ENCODE results near the gene HTR5A. TPM values are rescaled to one million over a fixed set of nuclear protein-coding genes. Genes with fewer than 3 reads are reported as not detected.

HTR5A gene
- total RNA-seq, 4 donors from 2014 or later = not detected

DNA sequence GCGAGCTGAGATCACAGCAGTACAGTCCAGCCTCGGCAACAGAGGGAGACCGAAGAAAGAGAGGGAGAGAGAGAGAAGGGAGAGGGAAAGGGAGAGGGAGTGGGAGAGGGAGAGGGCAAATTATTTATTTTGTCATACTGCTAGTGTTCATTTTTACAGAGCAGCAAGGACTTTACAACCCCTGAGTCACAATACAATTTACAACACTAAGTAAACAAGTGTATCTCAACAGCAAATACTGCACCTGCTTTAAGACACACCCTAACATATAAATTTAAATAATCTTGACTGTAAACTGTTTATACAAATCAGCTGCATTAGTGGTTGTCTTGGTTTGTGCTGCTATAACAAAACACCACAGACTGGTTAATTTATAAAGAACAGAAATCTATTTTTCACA, 27.2 kb downstream of the HTR5A start:
- H3K4me3 ChIP-seq = no peak overlapping the region
- H3K9me3 ChIP-seq = no peaks in the 10 kb centered on the region
- no peak for DNase-seq
- intact Hi-C loops (cut with DNase I; ENCODE audit: low total_unique reads) = no loop called here
- no peaks in the 10 kb centered on the region for H3K36me3 ChIP-seq
- H3K27me3 ChIP-seq = peaks cover 0 to 3% of the 10 kb centered on the region in 2 donors
- H3K4me1 ChIP-seq = no peaks in the 10 kb centered on the region
- no peak for TF ChIP-seq POLR2A (IDR thresholded peaks at IDR 0.05)
- no peak for TF ChIP-seq CTCF (IDR thresholded peaks at IDR 0.05)
- H3K27ac ChIP-seq = no peak overlapping the region

DNA sequence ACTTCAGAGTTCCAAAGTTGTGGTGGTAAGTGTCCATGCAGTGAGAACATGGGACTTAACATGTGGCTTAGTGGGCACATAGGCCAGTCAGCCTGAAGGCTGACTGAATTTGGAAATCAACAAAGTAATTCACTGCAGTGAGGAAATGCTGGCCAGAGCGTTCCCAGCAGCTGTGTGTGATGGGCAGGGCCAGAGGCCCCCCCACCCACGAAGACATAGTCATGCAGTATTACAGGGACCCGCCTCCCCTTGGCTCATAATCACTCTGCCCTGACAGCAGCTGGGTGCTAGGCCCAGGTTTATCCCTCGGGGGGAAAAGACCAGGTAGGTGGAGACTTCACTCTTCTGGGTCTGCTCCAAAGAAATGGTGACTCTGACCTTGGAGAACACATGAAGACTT, 33.7 kb downstream of the HTR5A start:
- Histone ChIP-seq H3K4me1 (no peaks in the 10 kb centered on the region), H3K27me3 (no peaks in the 10 kb centered on the region), H3K36me3 (no peaks in the 10 kb centered on the region), H3K4me3 (no peak overlapping the region), H3K9me3 (no peaks in the 10 kb centered on the region), H3K27ac (no peak overlapping the region)
- intact Hi-C loops (cut with DNase I; ENCODE audit: low total_unique reads) = no loop called here
- TF ChIP-seq POLR2A (IDR thresholded peaks at IDR 0.05) (no peak), CTCF (IDR thresholded peaks at IDR 0.05) (no peak)
- no peak for DNase-seq

DNA sequence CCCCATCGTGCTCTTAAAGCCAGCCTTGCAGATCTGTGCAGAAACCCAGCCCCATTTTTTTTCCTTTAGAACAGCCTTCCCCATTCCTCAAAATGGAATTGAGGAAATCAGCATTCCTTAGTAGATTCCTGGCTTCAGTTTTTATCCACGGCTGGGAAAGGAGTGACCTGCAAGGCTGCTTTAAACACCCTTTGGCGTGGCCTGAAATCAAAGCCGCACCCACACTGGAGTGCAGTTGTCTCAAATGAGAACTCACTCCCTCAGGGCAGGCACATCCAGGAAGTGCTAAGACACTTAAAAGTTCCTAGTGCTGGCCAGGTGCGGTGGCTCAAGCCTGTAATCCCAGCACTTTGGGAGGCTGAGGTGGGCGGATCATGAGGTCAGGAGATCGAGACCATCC, 34.8 kb downstream of the HTR5A start:
- H3K36me3 ChIP-seq = no peaks in the 10 kb centered on the region
- intact Hi-C loops (cut with DNase I; ENCODE audit: low total_unique reads) = no loop called here
- no peak for DNase-seq
- TF ChIP-seq POLR2A (IDR thresholded peaks at IDR 0.05) = no peak
- TF ChIP-seq CTCF (IDR thresholded peaks at IDR 0.05) = no peak
- no peak overlapping the region for H3K27ac ChIP-seq
- no peaks in the 10 kb centered on the region for H3K4me1 ChIP-seq
- H3K9me3 ChIP-seq = no peaks in the 10 kb centered on the region
- H3K27me3 ChIP-seq = no peaks in the 10 kb centered on the region
- H3K4me3 ChIP-seq = no peak overlapping the region

- no peaks in the 10 kb centered on the region for H3K27me3 ChIP-seq
- no peaks in the 10 kb centered on the region for H3K4me1 ChIP-seq
- no peaks in the 10 kb centered on the region for H3K9me3 ChIP-seq
- TF ChIP-seq POLR2A (IDR thresholded peaks at IDR 0.05) = no peak
- TF ChIP-seq CTCF (IDR thresholded peaks at IDR 0.05) = no peak
- intact Hi-C loops (cut with DNase I; ENCODE audit: low total_unique reads) = no loop called here
- no peak overlapping the region for H3K27ac ChIP-seq
- no peak for DNase-seq
- H3K36me3 ChIP-seq = no peaks in the 10 kb centered on the region
- no peak overlapping the region for H3K4me3 ChIP-seq
These were observed 36.2 kb downstream of the HTR5A start for GRCh38 chr7:155106356-155106755.

- DNase-seq = no peak
- intact Hi-C loops (cut with DNase I; ENCODE audit: low total_unique reads) = no loop called here
- Histone ChIP-seq H3K36me3 (no peaks in the 10 kb centered on the region), H3K4me1 (no peaks in the 10 kb centered on the region), H3K9me3 (no peaks in the 10 kb centered on the region), H3K4me3 (no peak overlapping the region), H3K27me3 (no peaks in the 10 kb centered on the region), H3K27ac (no peak overlapping the region)
- TF ChIP-seq POLR2A (IDR thresholded peaks at IDR 0.05) (no peak), CTCF (IDR thresholded peaks at IDR 0.05) (no peak)
These were observed 37.0 kb downstream of the HTR5A start for GRCh38 chr7:155107126-155107525.

Measured in uterus (tissue), 4 donors.